Nephron (organoid): ENCODE data around the gene FGF9.
A peak's percentile ranks its signal among the peaks of the same experiment; 100 is the strongest.

Experiments
- H3K27ac Mint-ChIP-seq, 3 experiments: 2 replicates each; pipeline ENCODE4 v1.8.0; 2020; ENCODE audit warnings: mixed read lengths in 3 of 3, mild to moderate bottlenecking in 2 of 3, moderate library complexity in 1 of 3
- H3K27me3 Mint-ChIP-seq: 2 replicates; pipeline ENCODE4 v1.8.0; 2021; ENCODE audit warnings: low read depth, mild to moderate bottlenecking, moderate library complexity, mixed read lengths
- H3K36me3 Mint-ChIP-seq: 2 replicates; pipeline ENCODE4 v1.8.0; 2020; ENCODE audit warnings: low read depth, mixed read lengths
- H3K4me1 Mint-ChIP-seq: 2 replicates; pipeline ENCODE4 v1.8.0; 2020; ENCODE audit warnings: mixed read lengths
- H3K4me3 Mint-ChIP-seq, 3 experiments: 2 replicates each; pipeline ENCODE4 v1.8.0; 2020; ENCODE audit warnings: mild to moderate bottlenecking in 3 of 3, mixed read lengths in 3 of 3, moderate library complexity in 2 of 3
- H3K9me3 Mint-ChIP-seq: 2 replicates; pipeline ENCODE4 v1.8.0; 2020; ENCODE audit warnings: mixed read lengths
- TF ChIP-seq, protein P1 (sequence below), 3 experiments: fragments of 200-600 bp; sonication (generic); IDR thresholded peaks; one replicate each; pipeline ENCODE4 v1.5.0; 2021; ENCODE audit warnings: antibody characterized with exemption in 3 of 3; ENCODE audit not compliant: unreplicated experiment in 3 of 3

Gene FGF9

GRCh38 chr13:21701460-21701859 lies 30.6 kb downstream of the FGF9 start:
- Mint-ChIP-seq H3K9me3 (no peaks in the 10 kb centered on the region), H3K27ac (no peak overlapping the region), H3K4me3 (no peak overlapping the region), H3K36me3 (peaks cover 4% of the 10 kb centered on the region), H3K4me1 (no peaks in the 10 kb centered on the region), H3K27me3 (no peaks in the 10 kb centered on the region)
- TF ChIP-seq, protein P1, sequence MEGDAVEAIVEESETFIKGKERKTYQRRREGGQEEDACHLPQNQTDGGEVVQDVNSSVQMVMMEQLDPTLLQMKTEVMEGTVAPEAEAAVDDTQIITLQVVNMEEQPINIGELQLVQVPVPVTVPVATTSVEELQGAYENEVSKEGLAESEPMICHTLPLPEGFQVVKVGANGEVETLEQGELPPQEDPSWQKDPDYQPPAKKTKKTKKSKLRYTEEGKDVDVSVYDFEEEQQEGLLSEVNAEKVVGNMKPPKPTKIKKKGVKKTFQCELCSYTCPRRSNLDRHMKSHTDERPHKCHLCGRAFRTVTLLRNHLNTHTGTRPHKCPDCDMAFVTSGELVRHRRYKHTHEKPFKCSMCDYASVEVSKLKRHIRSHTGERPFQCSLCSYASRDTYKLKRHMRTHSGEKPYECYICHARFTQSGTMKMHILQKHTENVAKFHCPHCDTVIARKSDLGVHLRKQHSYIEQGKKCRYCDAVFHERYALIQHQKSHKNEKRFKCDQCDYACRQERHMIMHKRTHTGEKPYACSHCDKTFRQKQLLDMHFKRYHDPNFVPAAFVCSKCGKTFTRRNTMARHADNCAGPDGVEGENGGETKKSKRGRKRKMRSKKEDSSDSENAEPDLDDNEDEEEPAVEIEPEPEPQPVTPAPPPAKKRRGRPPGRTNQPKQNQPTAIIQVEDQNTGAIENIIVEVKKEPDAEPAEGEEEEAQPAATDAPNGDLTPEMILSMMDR (IDR thresholded peaks at IDR 0.05; ENCODE audit: unreplicated experiment in 3 of 3), result no peak

- TF ChIP-seq, protein P1 (IDR thresholded peaks at IDR 0.05; ENCODE audit: unreplicated experiment in 3 of 3), result no peak
- Mint-ChIP-seq H3K9me3 (no peaks in the 10 kb centered on the region), H3K27ac (no peak overlapping the region)
These were observed 33.0 kb downstream of the FGF9 start for GRCh38 chr13:21703846-21704245.

GRCh38 chr13:21707586-21707985 lies 36.7 kb downstream of the FGF9 start:
- Mint-ChIP-seq H3K27me3 (peaks cover 5% of the 10 kb centered on the region), H3K4me1 (no peaks in the 10 kb centered on the region), H3K4me3 (no peak overlapping the region), H3K9me3 (peaks cover 15% of the 10 kb centered on the region), H3K36me3 (peaks cover 9% of the 10 kb centered on the region), H3K27ac (no peak overlapping the region)
- TF ChIP-seq, protein P1 (IDR thresholded peaks at IDR 0.05; ENCODE audit: unreplicated experiment in 3 of 3), result no peak

More at GRCh38 chr13:21703846-21704245, 33.0 kb downstream of the FGF9 start:
- Mint-ChIP-seq H3K36me3 (peaks cover 4% of the 10 kb centered on the region), H3K27me3 (no peaks in the 10 kb centered on the region), H3K4me1 (no peaks in the 10 kb centered on the region), H3K4me3 (no peak overlapping the region)

DNA sequence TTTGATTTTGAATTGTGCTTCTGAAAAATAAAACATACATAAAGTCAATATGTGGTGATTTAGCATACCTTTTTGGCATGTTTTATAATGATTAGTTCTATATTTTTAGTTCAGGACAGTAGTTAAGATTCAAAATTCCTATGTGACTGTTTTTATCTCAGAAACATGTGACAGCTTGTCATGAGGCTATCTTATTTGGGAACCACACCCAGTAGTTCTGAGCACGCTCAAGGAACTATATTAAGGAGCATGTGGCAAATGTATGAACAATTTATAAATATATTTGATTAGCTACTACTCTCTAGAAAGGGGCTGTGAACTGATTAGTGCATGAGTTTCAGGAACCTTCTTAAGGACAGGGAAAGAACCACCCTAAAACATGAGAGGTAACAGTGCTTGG lies 38.8 kb downstream of the FGF9 start:
- no peaks in the 10 kb centered on the region for H3K4me1 Mint-ChIP-seq
- peaks cover 19% of the 10 kb centered on the region for H3K9me3 Mint-ChIP-seq
- no peak overlapping the region for H3K27ac Mint-ChIP-seq
- H3K27me3 Mint-ChIP-seq, result peaks cover 8% of the 10 kb centered on the region
- peaks cover 9% of the 10 kb centered on the region for H3K36me3 Mint-ChIP-seq
- H3K4me3 Mint-ChIP-seq, result no peak overlapping the region
- TF ChIP-seq, protein P1 (IDR thresholded peaks at IDR 0.05; ENCODE audit: unreplicated experiment in 3 of 3), result no peak

GRCh38 chr13:21710163-21710562 lies 39.3 kb downstream of the FGF9 start:
- Mint-ChIP-seq H3K27ac (no peak overlapping the region), H3K36me3 (peaks cover 9% of the 10 kb centered on the region), H3K4me3 (no peak overlapping the region), H3K4me1 (no peaks in the 10 kb centered on the region), H3K27me3 (peaks cover 8% of the 10 kb centered on the region), H3K9me3 (peaks cover 19% of the 10 kb centered on the region)
- TF ChIP-seq, protein P1 (IDR thresholded peaks at IDR 0.05; ENCODE audit: unreplicated experiment in 3 of 3), result no peak

DNA sequence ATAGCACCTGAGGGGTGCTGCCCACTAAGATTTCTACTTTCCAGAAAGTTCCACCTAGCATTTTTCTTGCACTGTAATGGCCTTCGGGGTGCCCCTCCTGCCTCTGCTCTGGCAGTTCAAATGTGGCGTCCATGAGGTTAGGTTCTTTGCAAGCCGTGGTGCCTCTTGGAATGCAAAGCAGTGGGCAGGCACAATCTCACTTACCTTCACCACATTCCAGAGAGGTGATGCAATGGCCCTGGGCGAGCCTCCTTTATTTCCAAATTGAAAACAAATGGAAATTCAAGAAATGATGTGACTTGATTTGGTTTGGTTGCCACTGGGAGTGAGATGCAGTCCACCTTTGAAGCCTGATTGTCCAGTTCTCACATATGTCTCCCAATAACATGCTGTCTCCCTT lies 46.9 kb downstream of the FGF9 start:
- Mint-ChIP-seq H3K36me3 (no peaks in the 10 kb centered on the region), H3K9me3 (peaks cover 2% of the 10 kb centered on the region), H3K4me1 (peaks cover 5% of the 10 kb centered on the region), H3K27me3 (peaks cover 12% of the 10 kb centered on the region), H3K27ac (peak overlapping the region in 1 of 3 experiments; percentile 55), H3K4me3 (no peak overlapping the region)
- TF ChIP-seq, protein P1 (IDR thresholded peaks at IDR 0.05; ENCODE audit: unreplicated experiment in 3 of 3), result no peak
